GM19452 (cell line): ENCODE data around the gene DSCAML1.

ENCODE experiments used
- ATAC-seq: cut with Tn5 transposase; IDR thresholded peaks from one replicate; pipeline ENCODE4 v1.9.1; 2021; ENCODE audit not compliant: unreplicated experiment

The DSCAML1 gene

GRCh38 chr11:117564321-117564720 lies 232.7 kb downstream of the DSCAML1 start:
- ATAC-seq = no peak

GRCh38 chr11:117563556-117563955 lies 233.5 kb downstream of the DSCAML1 start:
- ATAC-seq = no peak

GRCh38 chr11:117562136-117562535 lies 234.9 kb downstream of the DSCAML1 start:
- ATAC-seq = no peak

DNA sequence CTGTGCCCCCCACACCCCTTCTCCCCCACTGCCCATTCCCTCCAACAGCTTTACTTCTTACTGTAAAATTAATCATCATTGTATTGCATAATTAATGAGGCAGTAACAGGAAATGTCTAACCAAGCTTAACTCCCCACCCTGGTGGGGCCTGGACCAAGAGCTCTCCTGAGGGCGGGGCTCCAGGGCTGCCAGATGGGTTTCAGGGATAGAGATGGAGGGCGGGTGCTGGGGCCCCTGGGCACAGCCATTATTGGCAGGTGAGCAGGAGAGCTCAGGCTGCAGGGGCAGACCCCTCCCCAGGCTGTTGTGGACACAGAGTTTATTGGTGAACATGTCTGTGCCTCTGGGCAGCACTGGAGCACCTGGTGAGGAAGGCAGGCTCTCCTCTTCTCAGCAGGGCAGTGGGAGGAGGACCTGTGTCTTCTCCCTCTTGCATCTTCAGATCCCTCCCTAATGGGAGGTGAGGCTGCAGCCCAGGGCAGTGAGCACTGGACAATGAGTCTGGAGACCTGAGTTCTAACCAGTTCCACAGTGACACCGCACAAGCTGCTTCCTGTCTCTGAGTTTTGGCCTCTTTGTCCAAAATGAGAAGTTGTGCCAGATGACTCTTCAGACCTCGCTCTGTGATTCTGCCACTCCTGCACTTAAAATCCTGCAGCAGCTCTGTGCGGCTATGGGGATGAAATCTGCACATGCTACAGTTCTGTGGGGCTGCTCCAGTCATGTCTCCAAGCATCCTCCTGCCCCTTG lies 236.1 kb downstream of the DSCAML1 start:
- ATAC-seq = no peak

DNA sequence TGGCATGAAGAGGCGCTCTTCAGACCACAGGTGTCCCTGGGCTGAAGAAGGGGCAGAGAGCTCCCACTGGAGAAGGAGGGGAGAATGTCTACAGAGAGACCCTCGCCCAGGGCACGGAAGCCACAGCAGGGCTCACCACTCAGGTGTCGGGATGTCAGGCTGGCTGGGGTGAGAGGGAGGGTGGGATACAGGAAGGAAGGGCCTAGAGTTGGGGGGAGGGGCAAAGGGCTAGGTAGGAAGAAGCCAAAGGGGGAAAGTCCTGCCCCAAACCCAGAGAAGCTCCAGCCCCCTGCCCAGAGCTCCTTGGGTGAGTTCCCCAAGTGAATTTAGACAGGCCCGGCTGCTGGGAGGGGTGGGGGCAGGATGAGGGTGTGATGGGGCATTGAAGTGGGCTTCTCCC lies 237.3 kb downstream of the DSCAML1 start:
- ATAC-seq = no peak

DNA sequence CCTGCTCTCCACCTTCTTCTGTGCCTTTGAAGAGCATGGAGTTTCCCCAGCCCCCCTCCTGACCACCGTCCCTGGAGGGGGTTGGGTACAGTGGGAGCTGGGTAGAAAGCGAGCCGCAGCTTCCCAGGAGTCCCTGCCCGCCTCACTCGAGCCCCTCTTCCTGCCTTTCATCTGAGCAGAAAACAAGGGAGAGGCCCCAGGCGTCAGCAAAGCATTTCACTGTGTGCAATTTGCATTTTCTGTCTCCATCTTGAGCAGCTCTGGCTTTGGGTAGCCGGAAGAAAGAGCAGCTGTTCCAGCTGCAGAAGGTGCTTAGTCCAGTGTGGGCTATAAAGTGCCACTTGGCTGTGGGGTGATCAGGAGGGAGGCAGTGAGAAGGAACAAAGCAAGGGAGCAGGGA lies 239.7 kb downstream of the DSCAML1 start:
- no peak for ATAC-seq

DNA sequence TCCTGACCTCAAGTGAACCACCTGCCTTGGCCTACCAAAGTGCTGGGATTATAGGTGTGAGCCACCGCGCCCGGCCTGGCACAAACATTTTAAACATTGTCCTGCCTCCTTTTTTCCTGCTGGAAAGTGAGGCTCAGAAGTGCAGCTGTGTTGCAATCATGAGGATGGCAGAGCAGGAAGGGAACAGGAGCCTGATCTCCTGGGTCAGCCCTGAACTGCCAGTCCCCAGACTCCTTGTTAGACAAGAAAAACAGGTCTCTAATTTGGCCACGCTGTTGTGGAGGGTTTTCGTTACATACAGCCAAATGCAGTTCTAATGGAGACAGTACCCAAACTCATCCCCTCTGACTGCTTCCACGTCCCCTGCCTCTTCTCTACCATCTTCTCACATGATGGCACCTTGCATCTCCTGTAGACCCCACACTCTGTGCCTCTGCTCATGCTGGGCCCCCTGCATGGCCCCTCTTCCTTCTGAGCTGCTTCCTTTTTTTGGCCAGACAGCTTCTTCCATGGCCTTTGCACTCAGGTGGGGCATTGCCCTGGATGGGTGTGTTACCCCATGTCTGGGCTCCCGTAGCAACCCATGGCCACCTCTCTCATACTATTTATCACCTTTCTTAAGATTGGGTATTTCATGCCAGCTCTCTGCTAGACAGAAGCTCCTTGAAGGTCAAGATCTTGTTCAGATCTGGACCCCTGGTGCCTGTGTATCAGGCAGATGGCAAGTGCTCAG lies 242.2 kb downstream of the DSCAML1 start:
- ATAC-seq = no peak

- ATAC-seq = no peak
Measured at GRCh38 chr11:117552626-117553025, 244.4 kb downstream of the DSCAML1 start.

DNA sequence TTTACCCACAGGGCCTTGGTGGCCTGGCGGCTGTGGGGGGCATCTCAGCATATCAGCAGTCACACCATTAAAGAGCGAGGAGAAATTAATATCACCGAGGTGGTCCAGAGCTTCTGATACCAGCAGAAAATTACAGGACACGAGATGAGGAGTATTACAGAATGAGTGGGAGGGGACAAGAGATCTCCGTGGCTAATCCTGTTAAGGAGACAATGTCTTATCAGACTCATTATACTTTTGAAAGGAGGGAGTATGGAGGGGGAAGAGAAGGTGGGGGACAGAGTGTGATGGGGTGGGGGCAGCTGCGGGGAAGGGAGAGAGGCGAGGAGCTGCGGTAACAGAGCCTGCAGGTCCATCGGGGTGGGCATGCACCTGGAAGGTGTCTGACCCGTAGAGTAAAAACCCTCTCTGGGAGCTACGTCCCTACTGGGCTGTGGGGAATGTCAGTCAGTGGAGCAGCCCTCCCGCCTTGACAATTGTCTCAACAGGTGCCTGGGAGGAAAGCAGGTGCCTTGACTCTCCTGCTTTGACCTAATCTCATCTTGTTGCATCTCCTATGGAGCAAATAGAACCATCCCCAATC lies 245.2 kb downstream of the DSCAML1 start:
- no peak for ATAC-seq

DNA sequence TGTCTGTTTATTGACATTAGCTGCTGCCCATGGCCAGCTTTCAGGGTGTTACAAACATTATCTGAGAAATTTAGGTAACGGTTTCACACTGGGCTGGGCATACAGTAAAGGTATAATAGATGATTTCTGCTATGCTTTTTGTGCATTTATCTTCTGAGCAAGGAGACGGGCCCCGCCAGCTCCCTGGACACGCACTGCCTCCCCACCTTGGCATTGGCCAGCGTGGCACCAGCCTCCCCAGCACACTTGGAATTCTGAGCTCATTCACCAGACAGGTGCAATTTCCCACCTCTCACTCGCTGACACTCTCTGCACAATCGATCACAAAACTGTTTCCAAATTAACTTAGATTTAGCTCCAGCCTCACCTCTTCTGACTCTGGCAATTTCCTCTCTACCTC lies 246.6 kb downstream of the DSCAML1 start:
- no peak for ATAC-seq

GRCh38 chr11:117549417-117549816 lies 247.6 kb downstream of the DSCAML1 start:
- ATAC-seq = no peak

DNA sequence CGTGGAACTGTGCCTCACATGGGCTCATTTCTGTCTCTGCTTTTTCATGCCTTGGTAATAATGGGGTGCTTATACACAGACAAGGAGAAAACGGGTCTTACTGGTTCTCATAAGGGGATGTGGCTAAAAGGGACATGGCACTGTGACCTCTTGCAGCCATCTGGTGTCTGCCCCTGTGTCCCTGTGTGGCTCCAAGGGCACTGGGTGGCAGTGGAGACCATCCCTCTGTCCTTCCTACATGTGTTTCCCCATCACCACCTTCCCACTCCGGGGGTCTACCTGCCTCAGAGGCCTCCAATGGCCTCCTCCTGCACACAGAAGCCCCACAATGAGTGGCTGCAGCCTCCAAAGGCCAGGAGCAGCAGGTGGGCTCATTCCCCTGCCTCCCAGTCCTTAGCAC lies 248.1 kb downstream of the DSCAML1 start:
- no peak for ATAC-seq

- ATAC-seq = no peak
Measured at GRCh38 chr11:117547946-117548345, 249.1 kb downstream of the DSCAML1 start.

GRCh38 chr11:117547195-117547850 lies 249.7 kb downstream of the DSCAML1 start:
- ATAC-seq = no peak

- no peak for ATAC-seq
Measured at GRCh38 chr11:117546431-117547194, 250.4 kb downstream of the DSCAML1 start.

- ATAC-seq = no peak
Measured at GRCh38 chr11:117545706-117546105, 251.3 kb downstream of the DSCAML1 start.

DNA sequence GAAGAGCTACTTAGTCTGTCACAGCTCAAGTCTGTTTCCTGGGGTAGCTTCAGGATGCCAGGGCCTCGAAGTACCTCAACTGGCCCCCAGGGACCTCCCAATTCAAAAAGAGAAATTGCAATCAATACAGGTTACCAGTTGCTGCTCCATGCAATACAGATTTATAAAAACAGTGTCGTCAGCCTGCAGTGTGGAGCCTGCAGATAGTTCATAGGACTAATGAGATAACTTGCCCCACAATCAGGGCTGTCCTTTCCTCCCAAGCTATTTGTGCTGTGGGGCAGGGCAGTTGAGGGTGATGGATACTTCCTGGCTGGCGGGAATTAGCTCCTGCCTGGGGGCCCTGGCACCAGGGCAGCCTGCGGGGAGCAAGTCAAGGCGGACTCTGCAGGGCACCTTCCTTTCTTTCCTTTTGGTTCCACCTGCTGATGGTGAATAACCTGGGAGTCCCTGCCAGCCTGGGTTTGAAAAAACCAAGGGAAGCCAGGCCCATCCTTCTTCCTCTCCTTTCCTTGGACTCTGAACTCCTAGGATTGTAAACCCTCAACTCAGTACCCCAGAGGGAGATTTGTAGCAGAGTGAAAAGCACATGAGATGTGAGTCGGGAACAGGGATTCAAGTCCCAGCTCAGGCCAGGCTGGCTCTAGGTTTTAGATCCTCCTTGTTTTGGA lies 252.8 kb downstream of the DSCAML1 start:
- no peak for ATAC-seq

DNA sequence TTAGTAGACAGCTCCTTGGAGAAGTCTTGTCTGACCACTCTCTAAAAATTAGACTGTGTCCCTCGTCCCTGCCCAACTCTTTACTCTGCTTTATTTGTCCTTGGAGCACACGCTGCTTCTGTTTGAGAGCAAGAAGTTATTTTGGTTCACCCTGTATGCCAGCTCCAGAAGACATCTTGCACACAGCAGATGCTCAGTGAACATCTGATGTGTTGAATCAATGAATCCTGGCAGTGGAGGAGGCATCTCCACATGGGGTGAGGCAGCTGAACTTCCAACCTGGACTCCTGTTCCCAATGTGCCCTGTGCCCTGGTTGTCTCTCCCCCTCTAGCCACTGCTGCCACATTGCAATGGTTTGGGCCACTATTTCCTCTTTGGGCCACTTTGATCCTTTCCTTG lies 255.8 kb downstream of the DSCAML1 start:
- ATAC-seq = no peak

- no peak for ATAC-seq
Measured at GRCh38 chr11:117538263-117539135, 258.5 kb downstream of the DSCAML1 start.
